ENCODE results near the gene CNR1. TPM values are rescaled to one million over a fixed set of nuclear protein-coding genes. Genes with fewer than 3 reads are reported as not detected.

The CNR1 gene
- total RNA-seq, 1 donor from 2014 or later, result under 0.01 TPM

GRCh38 chr6:88161940-88162339 is 4.2 kb downstream of the CNR1 start:
- no peaks in the 10 kb centered on the region for H3K36me3 ChIP-seq (ENCODE audit: control insufficient read depth, insufficient read depth, low read length)
- H3K27me3 ChIP-seq (ENCODE audit: control insufficient read depth, insufficient read depth, low read length), result peaks cover 5% of the 10 kb centered on the region
- no peak overlapping the region for H3K4me3 ChIP-seq (ENCODE audit: low read depth, low read length)
- DNase-seq (ENCODE audit: low read depth) (no peak), FAIRE-seq (no peak)
- TF ChIP-seq CTCF (IDR thresholded peaks at IDR 0.05; ENCODE audit: insufficient read depth, low read length, severe bottlenecking), result no peak

DNA sequence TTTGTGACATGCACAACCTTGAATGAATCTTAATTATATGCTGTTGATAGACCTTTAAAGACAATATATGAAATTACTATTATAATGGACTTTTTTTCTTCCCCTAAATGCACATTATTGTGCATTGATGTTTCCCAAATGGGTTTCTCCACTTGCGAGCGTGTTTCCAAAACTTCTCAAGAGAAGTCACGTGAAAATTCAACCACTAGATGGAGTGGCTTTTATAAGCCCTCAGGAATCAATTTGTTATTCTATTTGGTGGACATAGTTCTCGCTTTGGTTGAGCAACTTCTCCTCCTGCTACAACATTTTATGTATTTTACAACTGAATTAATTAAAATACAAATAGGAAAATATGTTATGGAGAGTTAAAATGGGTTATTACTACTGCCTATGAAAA is 9.0 kb downstream of the CNR1 start:
- DNase-seq (ENCODE audit: low read depth) (no peak), FAIRE-seq (no peak)
- TF ChIP-seq CTCF (IDR thresholded peaks at IDR 0.05; ENCODE audit: insufficient read depth, low read length, severe bottlenecking), result no peak
- no peaks in the 10 kb centered on the region for H3K36me3 ChIP-seq (ENCODE audit: control insufficient read depth, insufficient read depth, low read length)
- no peaks in the 10 kb centered on the region for H3K27me3 ChIP-seq (ENCODE audit: control insufficient read depth, insufficient read depth, low read length)
- H3K4me3 ChIP-seq (ENCODE audit: low read depth, low read length), result no peak overlapping the region

DNA sequence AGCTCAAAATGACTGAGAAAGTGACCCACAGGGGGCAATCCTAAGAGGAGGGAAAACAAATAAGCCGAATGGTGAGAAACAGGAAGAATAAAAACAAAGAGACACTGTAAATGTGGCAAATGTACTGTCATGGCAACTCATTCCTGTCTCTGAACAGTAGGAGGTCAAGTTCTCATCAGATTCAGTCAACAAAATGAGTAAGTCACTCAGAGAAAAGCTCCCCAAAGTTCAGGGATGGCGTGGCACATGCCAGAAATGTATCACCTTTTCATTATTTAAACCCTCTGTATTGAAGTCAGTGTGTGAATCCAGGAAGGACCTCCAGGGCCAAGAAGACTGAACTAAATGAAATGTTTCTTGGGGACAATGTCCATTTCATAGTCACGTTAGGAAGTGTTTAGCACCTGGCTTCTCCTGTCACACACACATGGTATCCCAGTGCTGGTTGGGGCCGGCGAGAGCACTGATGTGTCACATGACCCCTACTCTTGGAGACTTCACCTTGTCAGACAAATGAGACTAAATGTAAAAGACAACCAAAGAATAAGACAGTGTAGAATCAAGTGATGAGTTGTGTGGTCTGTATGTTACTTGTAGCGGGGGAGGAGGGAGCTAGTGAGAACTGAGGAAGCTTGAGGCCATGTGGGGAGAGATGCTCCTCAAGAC is 20.7 kb downstream of the CNR1 start:
- no peak for TF ChIP-seq CTCF (IDR thresholded peaks at IDR 0.05; ENCODE audit: insufficient read depth, low read length, severe bottlenecking)
- Histone ChIP-seq H3K27me3 (ENCODE audit: control insufficient read depth, insufficient read depth, low read length) (no peaks in the 10 kb centered on the region), H3K4me3 (ENCODE audit: low read depth, low read length) (no peak overlapping the region), H3K36me3 (ENCODE audit: control insufficient read depth, insufficient read depth, low read length) (no peaks in the 10 kb centered on the region)
- no peak for DNase-seq (ENCODE audit: low read depth)
- peak; percentile 75 for FAIRE-seq

DNA sequence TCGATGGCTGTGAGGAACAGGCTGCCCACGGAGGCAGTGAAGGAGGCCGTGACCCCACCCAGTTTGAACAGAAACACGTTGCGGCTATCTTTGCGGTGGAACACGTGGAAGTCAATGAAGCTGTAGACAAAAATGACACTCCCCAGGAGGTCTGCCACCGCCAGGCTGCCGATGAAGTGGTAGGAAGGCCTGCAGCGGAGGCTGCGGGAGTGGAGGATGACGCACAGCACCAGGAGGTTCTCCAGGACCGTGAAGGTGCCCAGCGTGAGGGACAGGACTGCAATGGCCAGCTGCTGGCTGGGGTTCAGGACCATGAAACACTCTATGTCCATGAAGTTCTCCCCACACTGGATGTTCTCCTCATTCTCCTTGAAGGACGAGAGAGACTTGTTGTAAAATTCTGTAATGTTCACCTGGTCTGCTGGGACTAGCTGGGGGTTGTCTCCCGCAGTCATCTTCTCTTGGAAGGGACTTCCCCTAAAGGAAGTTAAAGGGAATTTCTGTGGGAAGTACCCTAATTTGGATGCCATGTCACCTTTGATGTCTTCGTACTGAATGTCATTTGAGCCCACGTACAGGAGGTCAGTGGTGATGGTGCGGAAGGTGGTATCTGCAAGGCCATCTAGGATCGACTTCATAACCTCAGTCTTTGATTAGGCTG is 21.4 kb downstream of the CNR1 start:
- Histone ChIP-seq H3K4me3 (ENCODE audit: low read depth, low read length) (no peak overlapping the region), H3K27me3 (ENCODE audit: control insufficient read depth, insufficient read depth, low read length) (no peaks in the 10 kb centered on the region), H3K36me3 (ENCODE audit: control insufficient read depth, insufficient read depth, low read length) (no peaks in the 10 kb centered on the region)
- no peak for TF ChIP-seq CTCF (IDR thresholded peaks at IDR 0.05; ENCODE audit: insufficient read depth, low read length, severe bottlenecking)
- no peak for FAIRE-seq
- DNase-seq (ENCODE audit: low read depth), result no peak

- H3K27me3 ChIP-seq (ENCODE audit: control insufficient read depth, insufficient read depth, low read length), result no peaks in the 10 kb centered on the region
- FAIRE-seq (no peak), DNase-seq (ENCODE audit: low read depth) (no peak)
- H3K36me3 ChIP-seq (ENCODE audit: control insufficient read depth, insufficient read depth, low read length), result no peaks in the 10 kb centered on the region
- no peak for TF ChIP-seq CTCF (IDR thresholded peaks at IDR 0.05; ENCODE audit: insufficient read depth, low read length, severe bottlenecking)
- no peak overlapping the region for H3K4me3 ChIP-seq (ENCODE audit: low read depth, low read length)
Observed at GRCh38 chr6:88143421-88144157, 22.6 kb downstream of the CNR1 start.

All from bronchial epithelial cell (primary cell).